A549 treated with Hydrocortisone at 1 μM for 4 hours (cell line): Measurements from ENCODE around the gene DNAL1. TPM values are rescaled to one million over a fixed set of nuclear protein-coding genes. Genes with fewer than 3 reads are reported as not detected.

ENCODE experiments used
- total RNA-seq: library from RNA; stranded (reverse); fragments of 200-300 nt; extraction: Qiagen RNA extraction; gene quantifications from 5 replicates; pipeline ENCODE4 v1.2.3, GENCODE V29; 2022

Gene DNAL1
- 8.5 to 11.1 TPM (median 10.0 TPM) in 5 replicates for total RNA-seq

GRCh38 chr14:73644531-73645247 is at the start of gene DNAL1:
Gene DNAL1, plus strand, starts transcription at chr14:73644986. Its CDS starts 54 bp downstream, at chr14:73645040.

GRCh38 chr14:73612339-73613045 is 32.3 kb upstream of the DNAL1 start, which contains the start of gene ACOT6:
Gene ACOT6, plus strand, starts transcription at chr14:73612517. Its CDS starts 55 bp downstream, at chr14:73612572.

DNA sequence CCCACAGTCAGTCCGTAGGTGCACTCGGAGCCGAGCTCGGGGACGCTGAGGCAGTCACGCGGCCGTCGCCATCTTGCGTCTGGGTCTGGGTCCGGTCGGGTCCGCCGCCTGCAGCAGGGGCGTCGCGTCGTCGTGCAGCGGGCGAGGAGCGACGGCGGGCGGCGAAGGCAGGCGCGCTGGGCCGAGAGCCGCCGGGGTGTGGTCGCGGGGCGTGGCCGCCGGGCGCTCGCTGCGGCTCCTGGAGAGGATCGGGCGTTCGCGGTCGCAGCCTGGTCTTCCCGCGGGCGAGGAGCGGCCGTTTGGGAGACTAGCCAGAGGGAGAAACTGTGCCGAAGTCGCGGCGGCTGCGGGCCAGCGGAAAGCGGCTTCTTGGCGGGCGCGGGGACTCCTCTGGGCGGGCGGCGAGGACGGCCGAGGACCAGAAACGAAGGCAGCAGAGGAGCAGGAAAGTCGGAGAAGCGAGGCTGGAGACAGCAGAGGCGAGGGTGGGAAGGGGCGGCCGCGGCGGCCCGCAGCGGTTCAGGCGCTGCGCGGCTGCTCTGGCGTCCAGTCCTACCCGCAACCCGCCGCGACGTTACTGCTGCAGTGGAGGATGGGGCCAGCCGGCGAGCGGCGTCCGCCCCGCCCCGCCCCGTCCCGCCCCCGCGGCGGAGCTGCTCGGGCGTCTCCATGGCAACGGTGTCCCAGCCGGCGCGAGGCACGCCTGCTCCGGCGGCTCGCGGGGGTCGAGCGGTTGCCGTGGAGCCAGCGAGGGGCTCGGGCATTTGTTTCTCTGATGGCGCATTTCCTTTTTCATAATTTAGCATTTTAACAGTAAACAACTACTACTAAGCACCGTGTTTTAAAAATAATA is 69.2 kb downstream of the DNAL1 start, which contains the start of gene PNMA1:
Gene PNMA1, minus strand, starts transcription at position 582 of the 853 bp plus-strand sequence. CDS start 745 bp downstream, outside the sequence.

Other genes starting within 250 kb of the DNAL1 start
- gene NUMB, start 186.4 kb upstream of the DNAL1 start, total RNA-seq: 34.2 to 44.1 TPM (median 39.9 TPM) in 5 replicates
- gene RIOX1, start 154.1 kb upstream of the DNAL1 start, total RNA-seq: 23.3 to 24.5 TPM (median 24.2 TPM) in 5 replicates
- 6.1 to 8.3 TPM (median 7.7 TPM) in 5 replicates for gene ACOT1, start 107.8 kb upstream of the DNAL1 start, total RNA-seq
- gene HEATR4, start 86.0 kb upstream of the DNAL1 start, total RNA-seq: 0.03 TPM in 1 of 5 replicates, not detected in the others
- gene ACOT2, start 75.8 kb upstream of the DNAL1 start, total RNA-seq: 40.6 to 53.0 TPM (median 50.4 TPM) in 5 replicates
- gene ACOT4, start 53.1 kb upstream of the DNAL1 start, total RNA-seq: 1.5 to 2.4 TPM (median 2.2 TPM) in 5 replicates
- not detected in 5 replicates for gene ACOT6, start 32.5 kb upstream of the DNAL1 start, total RNA-seq
- 54.6 to 64.6 TPM (median 59.6 TPM) in 5 replicates for gene PNMA1, start 69.4 kb downstream of the DNAL1 start, total RNA-seq
- gene PTGR2, start 206.8 kb downstream of the DNAL1 start, total RNA-seq: 7.1 to 10.6 TPM (median 8.4 TPM) in 5 replicates
- 45.3 to 56.5 TPM (median 46.0 TPM) in 5 replicates for gene ZNF410, start 241.9 kb downstream of the DNAL1 start, total RNA-seq